Measurements from ENCODE around the gene LRP1.

- no peak for TF ChIP-seq CTCF (IDR thresholded peaks at IDR 0.05; ENCODE audit: low read depth, low read length, missing input control)
- no peak for TF ChIP-seq GABPA (IDR thresholded peaks at IDR 0.05 in 1 of 2, conservative IDR thresholded peaks at IDR 0.05 in 1 of 2)
- TF ChIP-seq SP1 (IDR thresholded peaks at IDR 0.05), result no peak
- no peak for TF ChIP-seq FOXA2 (IDR thresholded peaks at IDR 0.05)
- no peak for TF ChIP-seq TAF1 (conservative IDR thresholded peaks at IDR 0.05)
Measured at GRCh38 chr12:57151741-57152630, 23.7 kb downstream of the LRP1 start.
